GM23248 (cell line): Measurements from ENCODE around the gene CYP3A5.

Source experiments
- EZH2 ChIP-seq: fragments of 200-600 bp; sonication (generic); IDR thresholded peaks from 2 replicates; pipeline ENCODE4 v1.6.1; 2018; ENCODE audit warnings: antibody characterized with exemption, mild to moderate bottlenecking; ENCODE audit not compliant: insufficient read depth, poor library complexity, severe bottlenecking
- EZH2phosphoT487 ChIP-seq: fragments of 200-600 bp; sonication (generic); IDR thresholded peaks from 2 replicates; pipeline ENCODE4 v1.6.1; 2018; ENCODE audit warnings: antibody characterized with exemption, moderate library complexity, mild to moderate bottlenecking, low read depth; ENCODE audit not compliant: insufficient read depth

DNA sequence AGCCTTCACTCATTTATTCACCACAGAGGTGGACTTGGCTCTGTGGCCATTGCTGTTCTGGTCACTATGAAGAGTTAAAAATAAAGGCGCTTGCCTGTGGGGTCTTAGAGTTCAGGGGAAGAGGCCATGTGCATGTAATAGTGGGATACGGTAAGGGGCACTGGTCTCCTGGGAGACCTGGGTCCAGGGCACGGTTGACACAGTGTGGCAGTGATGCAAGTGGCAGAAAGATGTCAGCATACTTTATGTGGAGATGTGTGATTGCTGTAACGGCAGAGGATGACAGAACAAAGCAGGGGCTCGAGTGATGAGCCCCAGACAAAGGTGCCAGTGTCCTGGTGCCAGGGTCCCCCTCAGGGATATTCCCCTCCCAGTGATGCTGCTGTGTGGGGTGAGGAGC is 54.5 kb downstream of the CYP3A5 start:
- no peak for TF ChIP-seq EZH2phosphoT487
- no peak for TF ChIP-seq EZH2
